DOHH2 (cell line): Measurements from ENCODE around the gene CSN2.

Experiments used
- CTCF ChIP-seq: fragments of 200-600 bp; sonication (generic); IDR thresholded peaks from one replicate; pipeline ENCODE4 v1.5.1; 2014; ENCODE audit warnings: antibody characterized with exemption, mild to moderate bottlenecking, low read depth, low read length; ENCODE audit not compliant: poor library complexity, severe bottlenecking
- EZH2phosphoT487 ChIP-seq: fragments of 200-600 bp; sonication (generic); IDR thresholded peaks from 2 replicates; pipeline ENCODE4 v1.6.1; 2017; ENCODE audit warnings: borderline replicate concordance, mild to moderate bottlenecking, antibody characterized with exemption, low read length, moderate library complexity, mixed read lengths

DNA sequence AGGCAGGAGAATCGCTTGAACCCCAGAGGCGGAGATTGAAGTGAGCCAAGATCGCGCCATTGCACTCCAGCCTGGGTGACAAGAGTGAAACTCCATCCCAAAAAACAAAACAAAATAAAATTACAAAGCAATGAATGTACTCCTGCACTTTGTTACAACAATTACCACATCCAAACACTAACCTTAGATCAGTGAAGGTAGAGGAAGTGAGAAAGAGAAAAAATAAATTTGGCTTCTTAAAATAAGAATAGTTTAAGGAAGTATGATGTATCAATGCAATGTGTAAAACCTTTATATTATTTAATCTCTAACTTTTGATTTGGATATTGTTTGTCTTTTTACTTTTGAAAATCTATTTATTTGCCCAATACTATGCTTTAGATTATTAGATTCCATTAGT, 56.3 kb downstream of the CSN2 start:
- TF ChIP-seq EZH2phosphoT487 (no peak), CTCF (no peak)
